Measurements from ENCODE around the gene STAT6.

STAT6 gene

GRCh38 chr12:57104292-57104910 is 6.8 kb downstream of the STAT6 start:
- Histone ChIP-seq H3K27me3 (ENCODE audit: insufficient read depth, low read length) (no peaks in the 10 kb centered on the region), H3F3A (ENCODE audit: insufficient read depth, low read length) (no peaks in the 10 kb centered on the region), H3K4me2 (ENCODE audit: low read length) (no peak overlapping the region), H3K9ac (ENCODE audit: low read length) (no peak overlapping the region), H3K36me3 (ENCODE audit: insufficient read depth, low read length) (peaks cover 75% of the 10 kb centered on the region), H3K9me2 (ENCODE audit: low read depth, low read length) (no peaks in the 10 kb centered on the region), H3K4me3 (ENCODE audit: low read depth, low read length, poor library complexity, severe bottlenecking) (no peak overlapping the region), H3K27ac (ENCODE audit: low read depth, low read length, poor library complexity, severe bottlenecking) (no peak overlapping the region), H3K79me2 (ENCODE audit: insufficient read depth, low read length) (0 out of 2 replicates have a peak, but pooled peaks cover 2% of the 10 kb centered on the region), H3K4me1 (ENCODE audit: insufficient read depth, low read length, severe bottlenecking) (peaks cover 3% of the 10 kb centered on the region), H2AFZ (ENCODE audit: low read length) (no peak overlapping the region), H3K9me3 (ENCODE audit: low read length) (no peaks in the 10 kb centered on the region), H4K20me1 (ENCODE audit: insufficient read depth, low read length) (no peaks in the 10 kb centered on the region)
- TF ChIP-seq CTCF (IDR thresholded peaks at IDR 0.05; ENCODE audit: low read length): no peak
- TF ChIP-seq EZH2 (IDR thresholded peaks at IDR 0.05; ENCODE audit: borderline replicate concordance, low read length): no peak

- Histone ChIP-seq H3K27me3 (ENCODE audit: insufficient read depth, low read length) (no peaks in the 10 kb centered on the region), H3F3A (ENCODE audit: insufficient read depth, low read length) (no peaks in the 10 kb centered on the region), H3K36me3 (ENCODE audit: insufficient read depth, low read length) (peaks cover 81% of the 10 kb centered on the region), H3K4me3 (ENCODE audit: low read depth, low read length, poor library complexity, severe bottlenecking) (no peak overlapping the region), H3K4me2 (ENCODE audit: low read length) (no peak overlapping the region), H2AFZ (ENCODE audit: low read length) (no peak overlapping the region), H3K9ac (ENCODE audit: low read length) (no peak overlapping the region), H3K27ac (ENCODE audit: low read depth, low read length, poor library complexity, severe bottlenecking) (no peak overlapping the region), H3K79me2 (ENCODE audit: insufficient read depth, low read length) (no peaks in the 10 kb centered on the region), H3K4me1 (ENCODE audit: insufficient read depth, low read length, severe bottlenecking) (no peaks in the 10 kb centered on the region), H4K20me1 (ENCODE audit: insufficient read depth, low read length) (no peaks in the 10 kb centered on the region), H3K9me2 (ENCODE audit: low read depth, low read length) (no peaks in the 10 kb centered on the region), H3K9me3 (ENCODE audit: low read length) (no peaks in the 10 kb centered on the region)
- TF ChIP-seq EZH2 (IDR thresholded peaks at IDR 0.05; ENCODE audit: borderline replicate concordance, low read length) (no peak), CTCF (IDR thresholded peaks at IDR 0.05; ENCODE audit: low read length) (no peak)
These were observed 7.3 kb downstream of the STAT6 start for GRCh38 chr12:57103856-57104255.

- H3K36me3 ChIP-seq (ENCODE audit: insufficient read depth, low read length): peaks cover 81% of the 10 kb centered on the region
- no peaks in the 10 kb centered on the region for H4K20me1 ChIP-seq (ENCODE audit: insufficient read depth, low read length)
- TF ChIP-seq CTCF (IDR thresholded peaks at IDR 0.05; ENCODE audit: low read length): no peak
- no peak for TF ChIP-seq EZH2 (IDR thresholded peaks at IDR 0.05; ENCODE audit: borderline replicate concordance, low read length)
- H3K4me2 ChIP-seq (ENCODE audit: low read length): no peak overlapping the region
- H3K9me3 ChIP-seq (ENCODE audit: low read length): no peaks in the 10 kb centered on the region
- no peaks in the 10 kb centered on the region for H3K27me3 ChIP-seq (ENCODE audit: insufficient read depth, low read length)
- peak overlapping the region; percentile 10 for H3K27ac ChIP-seq (ENCODE audit: low read depth, low read length, poor library complexity, severe bottlenecking)
- H3K4me1 ChIP-seq (ENCODE audit: insufficient read depth, low read length, severe bottlenecking): no peaks in the 10 kb centered on the region
- H3K9ac ChIP-seq (ENCODE audit: low read length): no peak overlapping the region
- H3F3A ChIP-seq (ENCODE audit: insufficient read depth, low read length): no peaks in the 10 kb centered on the region
- H3K4me3 ChIP-seq (ENCODE audit: low read depth, low read length, poor library complexity, severe bottlenecking): no peak overlapping the region
- H3K79me2 ChIP-seq (ENCODE audit: insufficient read depth, low read length): no peaks in the 10 kb centered on the region
- no peak overlapping the region for H2AFZ ChIP-seq (ENCODE audit: low read length)
- H3K9me2 ChIP-seq (ENCODE audit: low read depth, low read length): no peaks in the 10 kb centered on the region
These were observed 9.1 kb downstream of the STAT6 start for GRCh38 chr12:57101892-57102695.
